Thyroid gland (tissue), 4 donors: ENCODE results near the gene HS3ST3A1. TPM values are rescaled to one million over a fixed set of nuclear protein-coding genes. Genes with fewer than 3 reads are reported as not detected.

Experiments used
- DNase-seq, 2 donors: peaks; one replicate each; pipeline ENCODE4 v3.0.0-alpha.2; 2019
- H3K27ac ChIP-seq, 3 donors: fragments of 200-600 bp; sonication (generic); 1 replicate in 2 of 3; 2 replicates in 1 of 3; pipeline ENCODE4 v1.5.1; 2016 to 2019; ENCODE audit warnings: mild to moderate bottlenecking in 1 of 3, moderate library complexity in 1 of 3
- H3K27me3 ChIP-seq: fragments of 200-600 bp; sonication (generic); one replicate; pipeline ENCODE4 v1.5.1; 2019
- H3K36me3 ChIP-seq, 2 donors: fragments of 200-600 bp; sonication (generic); one replicate each; pipeline ENCODE4 v1.5.1; 2016 to 2019
- H3K4me1 ChIP-seq, 2 donors: fragments of 200-600 bp; sonication (generic); one replicate each; pipeline ENCODE4 v1.5.1; 2017 to 2019
- H3K4me3 ChIP-seq, 3 donors: fragments of 200-600 bp; sonication (generic); replicated peaks in 1 of 3; 1 replicate in 2 of 3; 2 replicates in 1 of 3; pipeline ENCODE4 v1.5.1; 2016; ENCODE audit warnings: mild to moderate bottlenecking in 1 of 3
- H3K9me3 ChIP-seq: fragments of 200-600 bp; sonication (generic); one replicate; pipeline ENCODE4 v1.5.1; 2017
- CTCF ChIP-seq, 6 experiments: fragments of 200-600 bp in 3 of 6; fragments of 450-650 bp in 3 of 6; sonication (generic) in 3 of 6; IDR thresholded peaks; one replicate each; pipeline ENCODE4 v1.5.1; 2016 to 2019; ENCODE audit warnings: antibody characterized with exemption in 6 of 6, mild to moderate bottlenecking in 2 of 6, inconsistent platforms in 1 of 6, moderate library complexity in 1 of 6
- POLR2A ChIP-seq, 2 donors: fragments of 450-650 bp; IDR thresholded peaks; one replicate each; pipeline ENCODE4 v1.6.1; 2017; ENCODE audit warnings: antibody characterized with exemption in 2 of 2, mild to moderate bottlenecking in 2 of 2, moderate library complexity in 1 of 2
- WGBS, 2 donors: methylation state at CpG; one replicate each; pipeline ENCODE4 v1.1.5; 2017; 5-methylcytosine and 5-hydroxymethylcytosine counted together
- intact Hi-C: fragments of 100-400 bp; cut with DNase I; formaldehyde crosslinking; loops from one replicate; pipeline ENCODE4 v1.15.1; 2023
- total RNA-seq, 4 donors: library from RNA; depleted of rRNA; stranded (reverse); fragments of >200 nt; gene quantifications; one replicate each; pipeline ENCODE4 v1.2.3, GENCODE V29; 2016

HS3ST3A1 gene
- total RNA-seq, 4 donors from 2014 or later = 0.98 to 2.1 (median 1.8) TPM

- WGBS, 2 donors = 52 to 58% methylated on average over 5 of the region's 5 CpGs
- Histone ChIP-seq H3K4me3 (no peak overlapping the region), H3K9me3 (no peaks in the 10 kb centered on the region), H3K36me3 (no peaks in the 10 kb centered on the region), H3K27me3 (no peaks in the 10 kb centered on the region), H3K4me1 (no peaks in the 10 kb centered on the region), H3K27ac (no peak overlapping the region)
- DNase-seq = no peak
- TF ChIP-seq POLR2A (IDR thresholded peaks at IDR 0.05) = no peak
- no peak for TF ChIP-seq CTCF (IDR thresholded peaks at IDR 0.05)
- intact Hi-C loops = no loop called here
These were observed 34.2 kb upstream of the HS3ST3A1 start for GRCh38 chr17:13635951-13636350.

DNA sequence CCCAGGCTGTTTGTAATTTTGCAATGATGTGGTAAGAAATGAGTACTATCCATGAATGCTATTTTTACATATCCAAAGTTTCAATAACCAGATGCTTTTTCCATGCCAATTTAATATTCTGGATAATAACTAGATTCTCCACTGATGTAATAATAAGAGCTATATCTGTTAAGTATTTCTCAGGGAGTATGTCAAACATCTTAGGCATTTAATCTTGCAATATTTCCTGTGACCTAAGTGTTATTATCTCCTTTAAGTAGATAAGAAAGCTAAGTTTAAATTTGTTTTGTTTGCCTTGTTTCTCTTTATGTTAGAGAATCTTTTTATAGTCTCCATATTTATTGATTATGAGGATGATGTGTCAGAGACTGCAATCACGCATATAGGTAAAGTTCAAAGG is 32.3 kb upstream of the HS3ST3A1 start:
- Histone ChIP-seq H3K36me3 (no peaks in the 10 kb centered on the region), H3K4me1 (no peaks in the 10 kb centered on the region), H3K9me3 (no peaks in the 10 kb centered on the region), H3K27me3 (no peaks in the 10 kb centered on the region), H3K4me3 (no peak overlapping the region), H3K27ac (no peak overlapping the region)
- DNase-seq = no peak
- TF ChIP-seq POLR2A (IDR thresholded peaks at IDR 0.05) = no peak
- TF ChIP-seq CTCF (IDR thresholded peaks at IDR 0.05) = no peak
- WGBS, 2 donors = 97 to 100% methylated on average over 1 of the region's 1 CpG
- intact Hi-C loops = no loop called here

DNA sequence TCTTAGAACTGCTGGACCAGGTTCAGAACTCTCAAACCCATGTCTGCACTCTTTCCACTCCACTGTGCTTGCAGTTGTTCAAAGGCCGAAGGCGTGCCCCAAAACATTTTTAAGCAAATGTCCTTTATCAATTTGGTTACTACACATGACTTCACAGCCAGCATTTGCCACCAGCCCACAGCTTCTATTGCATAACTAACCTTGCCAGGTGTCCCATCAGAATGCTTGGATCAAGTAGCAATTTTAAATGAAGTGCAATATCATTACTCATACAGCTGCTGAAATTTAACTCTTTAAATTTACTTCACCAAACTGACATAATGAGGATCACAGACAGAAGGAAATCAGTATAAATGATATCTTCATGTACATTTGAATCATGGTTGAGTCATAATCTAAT is 29.8 kb upstream of the HS3ST3A1 start:
- no peak overlapping the region for H3K27ac ChIP-seq
- intact Hi-C loops = no loop called here
- TF ChIP-seq POLR2A (IDR thresholded peaks at IDR 0.05) (no peak), CTCF (IDR thresholded peaks at IDR 0.05) (no peak)
- H3K4me3 ChIP-seq = no peak overlapping the region
- H3K4me1 ChIP-seq = no peaks in the 10 kb centered on the region
- WGBS, 2 donors = 88% methylated on average over 2 of the region's 2 CpGs
- no peaks in the 10 kb centered on the region for H3K36me3 ChIP-seq
- no peaks in the 10 kb centered on the region for H3K9me3 ChIP-seq
- no peaks in the 10 kb centered on the region for H3K27me3 ChIP-seq
- DNase-seq = no peak

GRCh38 chr17:13626703-13627102 is 25.0 kb upstream of the HS3ST3A1 start:
- no peak overlapping the region for H3K27ac ChIP-seq
- intact Hi-C loops = no loop called here

GRCh38 chr17:13619462-13619861 is 17.7 kb upstream of the HS3ST3A1 start:
- intact Hi-C loops = no loop called here
- Histone ChIP-seq H3K36me3 (no peaks in the 10 kb centered on the region), H3K4me3 (no peak overlapping the region), H3K27me3 (no peaks in the 10 kb centered on the region), H3K27ac (no peak overlapping the region), H3K4me1 (no peaks in the 10 kb centered on the region), H3K9me3 (no peaks in the 10 kb centered on the region)
- 81 to 89% methylated on average over 4 of the region's 4 CpGs for WGBS, 2 donors
- no peak for DNase-seq
- TF ChIP-seq POLR2A (IDR thresholded peaks at IDR 0.05) = no peak
- no peak for TF ChIP-seq CTCF (IDR thresholded peaks at IDR 0.05)

More at GRCh38 chr17:13626703-13627102, 25.0 kb upstream of the HS3ST3A1 start:
- WGBS, 2 donors = 89 to 95% methylated on average over 1 of the region's 1 CpG
- no peaks in the 10 kb centered on the region for H3K4me1 ChIP-seq
- DNase-seq = no peak
- no peaks in the 10 kb centered on the region for H3K9me3 ChIP-seq
- TF ChIP-seq POLR2A (IDR thresholded peaks at IDR 0.05) = no peak
- TF ChIP-seq CTCF (IDR thresholded peaks at IDR 0.05) = no peak
- H3K4me3 ChIP-seq = no peak overlapping the region
- no peaks in the 10 kb centered on the region for H3K27me3 ChIP-seq
- H3K36me3 ChIP-seq = no peaks in the 10 kb centered on the region
